ENCODE measurements around the gene AUTS2. TPM values are rescaled to one million over a fixed set of nuclear protein-coding genes. Genes with fewer than 3 reads are reported as not detected.

The AUTS2 gene
- total and polyA plus RNA-seq, 9 of the 15 experiments (the other 6 are each of a cell fraction or from before 2014, with no cell fraction given): 0.58 TPM; not detected in 8

- TF ChIP-seq RREB1 (CRISPR knock-in tag; IDR thresholded peaks at IDR 0.05) (no peak), ETS2 (tag; IDR thresholded peaks at IDR 0.05; ENCODE audit: borderline replicate concordance, poor library complexity, severe bottlenecking) (no peak), SP1 (CRISPR knock-in tag; IDR thresholded peaks at IDR 0.05) (no peak), ELF1 (tag; IDR thresholded peaks at IDR 0.05) (no peak), ZNF280A (IDR thresholded peaks at IDR 0.05; ENCODE audit: low read depth, partially characterized antibody) (no peak), CBFA2T3 (IDR thresholded peaks at IDR 0.05) (no peak), BRD9 (IDR thresholded peaks at IDR 0.05; ENCODE audit: low read depth, partially characterized antibody) (no peak), ZNF143 (CRISPR knock-in tag; IDR thresholded peaks at IDR 0.05) (no peak)
These were observed 816.1 kb downstream of the AUTS2 start (continued) for GRCh38 chr7:70414368-70414767.
